ENCODE data around the gene OR13J1. TPM values are rescaled to one million over a fixed set of nuclear protein-coding genes. Genes with fewer than 3 reads are reported as not detected.

OR13J1 gene
- total RNA-seq, 4 donors from 2014 or later, result not detected

GRCh38 chr9:35829084-35829763 is 41.0 kb downstream of the OR13J1 start, which contains the start of gene TMEM8B:
TSS of gene TMEM8B (plus strand) at chr9:35829228. CDS start at chr9:35829448, 220 bp downstream.
- 0 to 1% methylated on average over 22 to 24 of the region's 53 CpGs for WGBS, 2 donors

GRCh38 chr9:35828716-35829083 is 41.5 kb downstream of the OR13J1 start, which contains the start of gene FAM221B:
TSS of gene FAM221B (minus strand) at chr9:35828732. CDS start at chr9:35826161, 2,571 bp downstream.
- WGBS, 2 donors, result 0% methylated on average over 21 of the region's 21 CpGs
- H3K4me1 ChIP-seq, result peaks cover 2 to 46% (median 21%) of the 10 kb centered on the region in 4 donors

More at GRCh38 chr9:35829084-35829763, 41.0 kb downstream of the OR13J1 start, which contains the start of gene TMEM8B:
- Histone ChIP-seq H3K27me3 (no peaks in the 10 kb centered on the region), H3K4me3 (peak within 1 kb of the TSS; percentile 53 to 96 (median 84)), H3K9me3 (no peaks in the 10 kb centered on the region), H3K36me3 (no peaks in the 10 kb centered on the region), H3K4me1 (peaks cover 2 to 51% (median 23%) of the 10 kb centered on the region in 4 donors), H3K27ac (peak within 1 kb of the TSS; percentile 93 to 100 (median 98))
- DNase-seq (ENCODE audit: low spot score in 2 of 2), result peak; percentile 99
- TF ChIP-seq POLR2A (IDR thresholded peaks at IDR 0.05), result peak; percentile 62 to 82
- TF ChIP-seq EP300 (IDR thresholded peaks at IDR 0.05), result peak in 1 of 2 donors; percentile 72
- TF ChIP-seq CTCF (IDR thresholded peaks at IDR 0.05), result no peak

DNA sequence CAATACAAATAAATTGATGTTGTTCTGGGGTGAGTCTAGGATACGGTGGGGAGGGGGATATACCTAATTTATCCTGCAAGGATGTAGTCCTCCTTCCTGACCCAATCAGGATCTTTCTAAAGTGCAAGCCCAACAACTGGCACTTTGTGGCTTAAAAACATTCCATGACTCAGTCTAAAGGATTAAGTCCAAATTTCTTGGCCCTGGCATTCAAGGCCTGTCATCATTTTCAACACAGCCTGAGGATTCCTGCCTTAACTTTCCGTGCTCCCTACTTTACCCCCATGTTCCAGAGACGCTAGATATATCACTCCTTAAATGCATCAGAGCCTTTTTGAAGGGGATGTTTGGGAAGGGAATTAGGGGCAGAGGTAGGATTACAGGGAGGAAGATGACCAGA is 42.7 kb downstream of the OR13J1 start:
- Histone ChIP-seq H3K4me3 (no peak overlapping the region), H3K36me3 (no peaks in the 10 kb centered on the region), H3K27me3 (no peaks in the 10 kb centered on the region), H3K9me3 (no peaks in the 10 kb centered on the region), H3K4me1 (peaks cover 2 to 33% (median 13%) of the 10 kb centered on the region in 4 donors), H3K27ac (no peak overlapping the region)
- 85 to 91% methylated on average over 3 of the region's 3 CpGs for WGBS, 2 donors
- no peak for DNase-seq (ENCODE audit: low spot score in 2 of 2)
- no peak for TF ChIP-seq EP300 (IDR thresholded peaks at IDR 0.05)
- no peak for TF ChIP-seq POLR2A (IDR thresholded peaks at IDR 0.05)
- no peak for TF ChIP-seq CTCF (IDR thresholded peaks at IDR 0.05)

More at GRCh38 chr9:35828716-35829083, 41.5 kb downstream of the OR13J1 start, which contains the start of gene FAM221B:
- no peak for DNase-seq (ENCODE audit: low spot score in 2 of 2)
- H3K9me3 ChIP-seq, result no peaks in the 10 kb centered on the region
- H3K27me3 ChIP-seq, result no peaks in the 10 kb centered on the region
- peak within 1 kb of the TSS; percentile 53 to 96 (median 84) for H3K4me3 ChIP-seq
- TF ChIP-seq POLR2A (IDR thresholded peaks at IDR 0.05) (no peak), EP300 (IDR thresholded peaks at IDR 0.05) (no peak), CTCF (IDR thresholded peaks at IDR 0.05) (no peak)
- H3K36me3 ChIP-seq, result no peaks in the 10 kb centered on the region
- peak within 1 kb of the TSS; percentile 93 to 100 (median 98) for H3K27ac ChIP-seq

GRCh38 chr9:35826071-35826701 is 44.0 kb downstream of the OR13J1 start:
- no peaks in the 10 kb centered on the region for H3K9me3 ChIP-seq
- no peak overlapping the region for H3K4me3 ChIP-seq
- WGBS, 2 donors, result 34% methylated on average over 4 of the region's 4 CpGs
- H3K27ac ChIP-seq, result no peak overlapping the region
- no peak for TF ChIP-seq EP300 (IDR thresholded peaks at IDR 0.05)
- peak; percentile 57 to 84 (median 72) for TF ChIP-seq CTCF (IDR thresholded peaks at IDR 0.05)
- TF ChIP-seq POLR2A (IDR thresholded peaks at IDR 0.05), result no peak
- H3K36me3 ChIP-seq, result no peaks in the 10 kb centered on the region
- peaks cover 2 to 23% (median 13%) of the 10 kb centered on the region in 4 donors for H3K4me1 ChIP-seq
- H3K27me3 ChIP-seq, result no peaks in the 10 kb centered on the region
- peak in 1 of 2 donors; percentile 79 for DNase-seq (ENCODE audit: low spot score in 2 of 2)

- no peak for DNase-seq (ENCODE audit: low spot score in 2 of 2)
- Histone ChIP-seq H3K27me3 (no peaks in the 10 kb centered on the region), H3K4me1 (no peaks in the 10 kb centered on the region), H3K4me3 (no peak overlapping the region), H3K9me3 (no peaks in the 10 kb centered on the region), H3K36me3 (no peaks in the 10 kb centered on the region), H3K27ac (no peak overlapping the region)
- TF ChIP-seq EP300 (IDR thresholded peaks at IDR 0.05) (no peak), POLR2A (IDR thresholded peaks at IDR 0.05) (no peak), CTCF (IDR thresholded peaks at IDR 0.05) (no peak)
Measured at GRCh38 chr9:35822926-35823325, 47.3 kb downstream of the OR13J1 start.
